HCT116 (cell line): Measurements from ENCODE around the gene GLI3.

ENCODE experiments used
- ELF1 ChIP-seq: IDR thresholded peaks from 2 replicates; pipeline ENCODE4 v1.6.1; 2012; ENCODE audit warnings: low read depth, borderline replicate concordance
- EZH2 ChIP-seq: fragments of 200-600 bp; sonication (generic); IDR thresholded peaks from 2 replicates; pipeline ENCODE4 v1.6.1; 2017; ENCODE audit warnings: antibody characterized with exemption, mixed run types
- RAD21 ChIP-seq: IDR thresholded peaks from 2 replicates; pipeline ENCODE4 v1.6.1; 2012; ENCODE audit warnings: low read depth, mild to moderate bottlenecking
- SIN3A ChIP-seq: IDR thresholded peaks from 2 replicates; pipeline ENCODE4 v1.6.1; 2012; ENCODE audit warnings: low read depth
- SP1 ChIP-seq: IDR thresholded peaks from 2 replicates; pipeline ENCODE4 v1.6.1; 2012; ENCODE audit warnings: low read depth
- ZNF274 ChIP-seq: fragments of 200-500 bp; sonication (Bioruptor generic); IDR thresholded peaks from 2 replicates; pipeline ENCODE4 v1.6.1; 2014; ENCODE audit warnings: mild to moderate bottlenecking, low read depth, low read length, inconsistent platforms

DNA sequence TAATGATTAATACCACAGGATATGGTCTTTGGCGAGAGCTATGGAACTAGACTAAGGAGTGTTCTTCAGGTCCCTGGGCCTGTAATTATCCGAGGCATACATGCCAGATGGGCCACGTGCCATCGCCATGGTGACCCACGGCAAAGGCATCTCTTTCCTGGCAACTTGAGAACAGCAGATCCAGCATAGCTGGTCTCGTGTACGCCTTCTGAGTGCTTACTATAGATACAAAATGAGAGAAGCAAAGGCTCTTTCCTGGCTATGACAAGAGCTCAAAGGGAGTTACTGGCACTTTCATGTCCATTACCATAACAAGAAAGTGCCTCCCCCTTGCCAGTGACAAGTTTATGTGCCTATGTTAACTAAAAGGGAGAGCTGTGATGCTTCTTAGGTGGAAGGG lies 26.0 kb upstream of the GLI3 start:
- no peak for TF ChIP-seq ELF1
- TF ChIP-seq RAD21 = no peak
- TF ChIP-seq SIN3A = no peak
- TF ChIP-seq EZH2 = no peak
- no peak for TF ChIP-seq SP1
- TF ChIP-seq ZNF274 = no peak
